Measurements from ENCODE around the gene FAM13B. TPM values are rescaled to one million over a fixed set of nuclear protein-coding genes. Genes with fewer than 3 reads are reported as not detected.
"Not testable (repeated sequence)": the region's sequence is repeated elsewhere in the genome, so short reads cannot be mapped to it uniquely, and the experiment has no call there.

FAM13B gene
- polyA plus RNA-seq, 2 donors = 5.0 to 6.3 TPM

DNA sequence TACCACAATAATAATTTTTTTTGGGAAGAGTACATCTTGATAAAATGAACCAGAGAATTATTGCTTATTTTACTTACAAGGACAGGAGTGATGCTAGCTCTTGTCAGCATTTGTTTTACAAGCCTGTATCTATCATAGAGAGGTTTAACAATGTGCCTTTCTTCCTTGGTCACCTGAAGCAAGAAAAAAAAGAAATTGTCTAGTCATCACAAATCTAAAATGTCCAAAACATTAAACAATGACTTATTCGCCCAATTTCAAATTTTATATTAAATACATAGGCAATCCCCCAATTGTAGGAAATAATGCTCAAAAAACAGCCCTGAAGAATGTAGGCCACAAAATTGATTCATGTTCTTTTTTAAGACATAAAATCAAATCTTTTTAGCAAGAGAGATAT is 87.1 kb downstream of the FAM13B start:
- 98% methylated on average over 1 of the region's 1 CpG for whole genome bisulfite sequencing, 2 donors
- no peak overlapping the region for H3K4me3 ChIP-seq (ENCODE audit: low read depth in 1 of 2, low read length in 2 of 2)
- no peaks in the 10 kb centered on the region for H3K4me1 ChIP-seq (ENCODE audit: control insufficient read depth in 2 of 2, insufficient read depth in 2 of 2, low read length in 1 of 2)
- no peak overlapping the region for H3K27ac ChIP-seq (ENCODE audit: low read depth in 2 of 2, low read length in 1 of 2)
- peaks cover 0 to 2% of the 10 kb centered on the region in 2 donors for H3K36me3 ChIP-seq (ENCODE audit: control insufficient read depth in 2 of 2, insufficient read depth in 2 of 2, low read length in 1 of 2)
- H3K9me3 ChIP-seq (ENCODE audit: control insufficient read depth in 2 of 2, insufficient read depth in 1 of 2, low read depth in 1 of 2, low read length in 1 of 2) = no peaks in the 10 kb centered on the region
- H3K27me3 ChIP-seq (ENCODE audit: control insufficient read depth in 1 of 2, insufficient read depth in 2 of 2, low read length in 2 of 2) = no peaks in the 10 kb centered on the region

DNA sequence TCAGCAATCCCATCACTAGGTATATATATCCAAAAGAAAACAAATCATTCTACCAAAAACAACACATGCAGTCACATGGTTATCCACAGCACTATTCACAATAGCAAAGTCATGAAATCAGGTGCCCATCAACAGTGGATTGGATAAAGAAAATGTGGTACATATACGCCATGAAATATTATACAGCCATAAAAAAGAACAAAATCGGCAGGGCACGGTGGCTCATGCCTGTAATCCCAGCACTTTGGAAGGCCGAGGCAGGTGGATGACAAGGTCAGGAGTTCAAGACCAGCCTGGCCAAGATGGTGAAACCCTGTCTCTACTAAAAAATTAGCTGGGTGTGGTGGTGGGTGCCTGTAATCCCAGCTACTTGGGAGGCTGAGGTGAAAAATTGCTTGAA is 88.6 kb downstream of the FAM13B start:
- H3K9me3 ChIP-seq (ENCODE audit: control insufficient read depth in 2 of 2, insufficient read depth in 1 of 2, low read depth in 1 of 2, low read length in 1 of 2); H3K4me1 ChIP-seq (ENCODE audit: control insufficient read depth in 2 of 2, insufficient read depth in 2 of 2, low read length in 1 of 2); H3K27me3 ChIP-seq (ENCODE audit: control insufficient read depth in 1 of 2, insufficient read depth in 2 of 2, low read length in 2 of 2); H3K36me3 ChIP-seq (ENCODE audit: control insufficient read depth in 2 of 2, insufficient read depth in 2 of 2, low read length in 1 of 2); H3K4me3 ChIP-seq (ENCODE audit: low read depth in 1 of 2, low read length in 2 of 2); H3K27ac ChIP-seq (ENCODE audit: low read depth in 2 of 2, low read length in 1 of 2): not testable (repeated sequence)
- 96 to 98% methylated on average over 4 of the region's 4 CpGs for WGBS, 2 donors

DNA sequence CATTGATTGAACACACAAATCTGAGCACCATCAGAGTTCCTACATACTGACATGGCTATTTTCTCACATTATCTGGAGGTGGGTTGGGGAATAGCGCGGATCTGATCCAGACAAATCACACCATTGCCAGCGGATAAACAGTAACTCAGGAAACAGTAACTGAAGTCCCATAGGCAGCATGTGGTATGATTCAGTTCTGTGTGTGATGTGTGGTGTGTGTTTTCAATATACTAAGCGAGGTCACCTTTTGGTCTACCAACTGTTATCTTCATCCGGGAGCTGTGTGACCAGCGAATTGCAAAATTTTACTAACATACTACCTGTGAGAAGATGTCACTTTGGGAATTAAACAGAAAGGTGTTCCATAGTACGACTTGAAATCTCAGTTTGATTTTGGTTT is 93.5 kb downstream of the FAM13B start:
- Histone ChIP-seq H3K4me3 (ENCODE audit: low read depth in 1 of 2, low read length in 2 of 2) (no peak overlapping the region), H3K36me3 (ENCODE audit: control insufficient read depth in 2 of 2, insufficient read depth in 2 of 2, low read length in 1 of 2) (peaks cover 5 to 8% of the 10 kb centered on the region in 2 donors), H3K4me1 (ENCODE audit: control insufficient read depth in 2 of 2, insufficient read depth in 2 of 2, low read length in 1 of 2) (no peaks in the 10 kb centered on the region), H3K9me3 (ENCODE audit: control insufficient read depth in 2 of 2, insufficient read depth in 1 of 2, low read depth in 1 of 2, low read length in 1 of 2) (no peaks in the 10 kb centered on the region), H3K27me3 (ENCODE audit: control insufficient read depth in 1 of 2, insufficient read depth in 2 of 2, low read length in 2 of 2) (no peaks in the 10 kb centered on the region), H3K27ac (ENCODE audit: low read depth in 2 of 2, low read length in 1 of 2) (no peak overlapping the region)
- 81 to 83% methylated on average over 7 of the region's 7 CpGs for WGBS, 2 donors

DNA sequence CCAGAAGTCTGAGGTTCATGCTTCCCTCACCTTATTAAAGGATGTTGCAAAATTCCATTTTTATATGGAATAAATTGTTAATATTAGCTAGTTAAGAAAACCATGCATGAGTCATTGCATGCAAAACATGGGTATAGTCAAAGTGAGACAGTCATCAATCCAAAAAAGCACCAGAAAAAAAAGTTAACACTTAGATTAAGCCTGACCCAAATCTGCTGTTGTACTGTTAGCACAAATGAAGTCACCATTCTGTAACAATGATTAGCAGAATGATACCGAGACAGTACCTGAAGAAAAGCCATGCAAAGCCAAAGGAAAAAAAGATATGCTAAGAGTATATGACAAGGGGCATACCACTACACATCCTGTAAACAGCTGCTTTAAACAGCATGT is 94.1 kb downstream of the FAM13B start:
- no peak overlapping the region for H3K4me3 ChIP-seq (ENCODE audit: low read depth in 1 of 2, low read length in 2 of 2)
- H3K36me3 ChIP-seq (ENCODE audit: control insufficient read depth in 2 of 2, insufficient read depth in 2 of 2, low read length in 1 of 2) = peaks cover 5 to 8% of the 10 kb centered on the region in 2 donors

DNA sequence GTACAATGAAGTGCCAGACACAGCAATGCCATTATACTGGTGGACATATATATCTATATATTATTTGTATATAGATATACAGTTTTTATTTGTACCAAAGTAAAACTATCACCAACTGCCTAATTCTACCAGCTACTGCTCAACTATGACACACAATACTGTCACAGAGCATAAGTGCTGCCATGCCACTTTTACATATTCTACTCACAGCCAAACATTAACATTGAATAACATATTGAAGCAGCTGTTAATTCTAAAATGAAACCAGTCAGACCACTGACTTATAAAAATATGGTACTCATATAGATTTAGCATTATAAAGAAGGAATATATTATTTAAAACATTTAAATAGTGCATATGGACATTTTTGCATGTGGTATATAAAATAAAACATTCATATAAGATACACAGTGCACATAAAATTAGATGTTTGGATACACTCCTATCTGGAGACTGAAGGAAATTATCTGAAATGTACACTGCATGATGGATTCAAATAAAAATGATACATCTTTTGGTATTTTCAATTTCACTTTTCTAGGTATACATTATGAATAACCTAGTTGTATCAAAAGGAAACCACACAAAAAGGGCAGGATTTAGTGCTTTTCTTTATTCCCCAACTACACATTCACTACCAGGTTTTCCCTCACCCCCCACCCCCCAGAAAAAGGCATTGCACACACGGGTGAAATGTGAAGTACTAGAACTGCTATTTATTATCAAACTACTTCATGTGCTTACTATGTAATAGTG is 94.7 kb downstream of the FAM13B start:
- WGBS, 2 donors = 59 to 71% methylated on average over 1 of the region's 1 CpG
- H3K27ac ChIP-seq (ENCODE audit: low read depth in 2 of 2, low read length in 1 of 2) = no peak overlapping the region
- H3K36me3 ChIP-seq (ENCODE audit: control insufficient read depth in 2 of 2, insufficient read depth in 2 of 2, low read length in 1 of 2) = peaks cover 5 to 8% of the 10 kb centered on the region in 2 donors

More for the DNA sequence above, 94.1 kb downstream of the FAM13B start:
- Histone ChIP-seq H3K9me3 (ENCODE audit: control insufficient read depth in 2 of 2, insufficient read depth in 1 of 2, low read depth in 1 of 2, low read length in 1 of 2) (no peaks in the 10 kb centered on the region), H3K27me3 (ENCODE audit: control insufficient read depth in 1 of 2, insufficient read depth in 2 of 2, low read length in 2 of 2) (no peaks in the 10 kb centered on the region), H3K27ac (ENCODE audit: low read depth in 2 of 2, low read length in 1 of 2) (no peak overlapping the region), H3K4me1 (ENCODE audit: control insufficient read depth in 2 of 2, insufficient read depth in 2 of 2, low read length in 1 of 2) (no peaks in the 10 kb centered on the region)
- 81 to 93% methylated on average over 1 of the region's 1 CpG for WGBS, 2 donors

DNA sequence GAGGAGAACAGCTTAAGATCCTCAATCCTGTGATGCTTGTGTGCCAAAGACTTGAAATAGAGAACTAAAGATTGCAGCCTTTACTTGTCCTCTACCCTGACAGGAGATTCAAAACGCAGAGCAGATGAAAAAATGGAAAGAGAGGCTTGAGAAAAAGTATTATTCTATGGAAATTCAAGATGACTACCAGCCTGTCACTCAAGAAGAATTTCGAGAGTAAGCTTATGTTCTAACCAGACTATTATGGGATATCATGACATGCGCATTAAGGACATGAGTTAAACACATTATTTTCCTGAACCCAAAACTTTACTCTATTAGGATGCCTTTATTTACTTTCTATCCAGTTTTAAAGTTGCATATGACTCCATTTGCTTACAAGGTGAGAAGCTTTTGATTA is 97.2 kb downstream of the FAM13B start:
- no peaks in the 10 kb centered on the region for H3K4me1 ChIP-seq (ENCODE audit: control insufficient read depth in 2 of 2, insufficient read depth in 2 of 2, low read length in 1 of 2)
- 82 to 88% methylated on average over 3 of the region's 3 CpGs for WGBS, 2 donors
- no peak overlapping the region for H3K27ac ChIP-seq (ENCODE audit: low read depth in 2 of 2, low read length in 1 of 2)
- H3K4me3 ChIP-seq (ENCODE audit: low read depth in 1 of 2, low read length in 2 of 2) = no peak overlapping the region
- no peaks in the 10 kb centered on the region for H3K27me3 ChIP-seq (ENCODE audit: control insufficient read depth in 1 of 2, insufficient read depth in 2 of 2, low read length in 2 of 2)
- H3K36me3 ChIP-seq (ENCODE audit: control insufficient read depth in 2 of 2, insufficient read depth in 2 of 2, low read length in 1 of 2) = peaks cover 3 to 8% of the 10 kb centered on the region in 2 donors
- no peaks in the 10 kb centered on the region for H3K9me3 ChIP-seq (ENCODE audit: control insufficient read depth in 2 of 2, insufficient read depth in 1 of 2, low read depth in 1 of 2, low read length in 1 of 2)

More for the DNA sequence above, 94.7 kb downstream of the FAM13B start:
- H3K4me3 ChIP-seq (ENCODE audit: low read depth in 1 of 2, low read length in 2 of 2) = no peak overlapping the region
- H3K27me3 ChIP-seq (ENCODE audit: control insufficient read depth in 1 of 2, insufficient read depth in 2 of 2, low read length in 2 of 2) = no peaks in the 10 kb centered on the region
- H3K9me3 ChIP-seq (ENCODE audit: control insufficient read depth in 2 of 2, insufficient read depth in 1 of 2, low read depth in 1 of 2, low read length in 1 of 2) = no peaks in the 10 kb centered on the region
- no peaks in the 10 kb centered on the region for H3K4me1 ChIP-seq (ENCODE audit: control insufficient read depth in 2 of 2, insufficient read depth in 2 of 2, low read length in 1 of 2)

DNA sequence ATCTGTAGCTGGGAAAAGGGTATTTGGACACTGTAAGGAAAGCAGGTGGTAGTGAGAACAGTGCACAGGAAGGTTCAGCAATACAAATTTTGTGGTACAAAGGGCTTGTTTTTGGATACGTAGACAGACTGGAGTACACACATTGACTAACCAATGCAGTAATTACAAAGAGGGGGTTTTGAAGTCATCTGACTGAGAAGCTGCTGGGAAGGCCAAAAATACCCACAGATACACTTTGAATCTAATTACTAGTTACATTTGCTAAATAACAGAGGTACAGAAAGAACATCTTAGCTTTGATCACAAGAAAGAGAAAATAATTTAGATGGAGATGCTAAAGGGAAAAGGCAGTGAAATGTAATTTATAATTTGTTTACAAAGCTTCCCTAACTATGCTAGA is 97.7 kb downstream of the FAM13B start:
- Histone ChIP-seq H3K4me1 (ENCODE audit: control insufficient read depth in 2 of 2, insufficient read depth in 2 of 2, low read length in 1 of 2) (no peaks in the 10 kb centered on the region), H3K4me3 (ENCODE audit: low read depth in 1 of 2, low read length in 2 of 2) (no peak overlapping the region), H3K27ac (ENCODE audit: low read depth in 2 of 2, low read length in 1 of 2) (no peak overlapping the region), H3K36me3 (ENCODE audit: control insufficient read depth in 2 of 2, insufficient read depth in 2 of 2, low read length in 1 of 2) (peaks cover 3 to 8% of the 10 kb centered on the region in 2 donors), H3K9me3 (ENCODE audit: control insufficient read depth in 2 of 2, insufficient read depth in 1 of 2, low read depth in 1 of 2, low read length in 1 of 2) (no peaks in the 10 kb centered on the region), H3K27me3 (ENCODE audit: control insufficient read depth in 1 of 2, insufficient read depth in 2 of 2, low read length in 2 of 2) (no peaks in the 10 kb centered on the region)
- 84 to 92% methylated on average over 1 of the region's 1 CpG for WGBS, 2 donors

DNA sequence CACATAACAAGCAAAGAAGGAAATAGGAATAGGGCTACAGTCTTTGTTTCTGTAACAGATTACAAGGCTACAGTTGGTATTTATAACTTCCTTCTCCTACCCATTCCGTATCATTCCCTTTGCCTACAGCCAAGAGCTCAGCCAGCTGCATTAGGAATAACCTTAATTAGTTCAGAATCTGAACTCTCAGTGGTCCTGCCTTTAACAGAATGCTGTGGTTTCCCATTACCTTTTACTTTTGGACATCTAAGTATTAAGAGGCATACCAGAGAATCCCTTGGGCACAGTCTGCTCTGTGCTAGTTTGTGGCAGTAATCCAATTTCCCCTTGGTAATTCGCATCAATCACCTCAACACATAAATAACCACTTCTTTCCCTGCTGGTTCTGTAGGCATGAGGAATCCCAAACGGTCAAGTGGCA is 99.4 kb downstream of the FAM13B start:
- H3K9me3 ChIP-seq (ENCODE audit: control insufficient read depth in 2 of 2, insufficient read depth in 1 of 2, low read depth in 1 of 2, low read length in 1 of 2) = no peaks in the 10 kb centered on the region
- no peaks in the 10 kb centered on the region for H3K4me1 ChIP-seq (ENCODE audit: control insufficient read depth in 2 of 2, insufficient read depth in 2 of 2, low read length in 1 of 2)
- 44% methylated on average over 3 of the region's 3 CpGs for WGBS, 2 donors
- H3K27me3 ChIP-seq (ENCODE audit: control insufficient read depth in 1 of 2, insufficient read depth in 2 of 2, low read length in 2 of 2) = no peaks in the 10 kb centered on the region
- no peak overlapping the region for H3K27ac ChIP-seq (ENCODE audit: low read depth in 2 of 2, low read length in 1 of 2)
- H3K4me3 ChIP-seq (ENCODE audit: low read depth in 1 of 2, low read length in 2 of 2) = no peak overlapping the region
- H3K36me3 ChIP-seq (ENCODE audit: control insufficient read depth in 2 of 2, insufficient read depth in 2 of 2, low read length in 1 of 2) = no peaks in the 10 kb centered on the region

DNA sequence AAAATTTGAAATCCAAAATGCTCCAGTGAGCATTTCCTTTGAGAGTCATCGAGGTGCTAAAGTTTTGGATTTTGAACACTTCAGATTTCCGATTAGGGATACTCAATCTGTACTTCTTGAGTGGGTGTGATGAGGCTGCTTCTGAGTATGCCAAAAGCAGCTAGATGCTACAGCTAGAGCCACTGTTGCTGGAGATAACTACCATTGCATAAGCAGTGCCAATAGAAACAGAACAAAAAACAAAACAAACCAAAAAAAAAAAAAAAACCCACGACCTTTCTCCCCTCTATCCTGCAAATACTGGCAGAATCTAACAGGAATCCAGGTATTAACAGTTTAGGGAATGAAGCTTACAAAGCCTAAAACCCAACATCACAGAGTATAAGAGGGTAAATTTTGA is 100.1 kb downstream of the FAM13B start:
- no peaks in the 10 kb centered on the region for H3K27me3 ChIP-seq (ENCODE audit: control insufficient read depth in 1 of 2, insufficient read depth in 2 of 2, low read length in 2 of 2)
- no peaks in the 10 kb centered on the region for H3K9me3 ChIP-seq (ENCODE audit: control insufficient read depth in 2 of 2, insufficient read depth in 1 of 2, low read depth in 1 of 2, low read length in 1 of 2)
- 67 to 69% methylated on average over 3 of the region's 3 CpGs for WGBS, 2 donors
- no peak overlapping the region for H3K27ac ChIP-seq (ENCODE audit: low read depth in 2 of 2, low read length in 1 of 2)
- H3K4me3 ChIP-seq (ENCODE audit: low read depth in 1 of 2, low read length in 2 of 2) = no peak overlapping the region
- H3K36me3 ChIP-seq (ENCODE audit: control insufficient read depth in 2 of 2, insufficient read depth in 2 of 2, low read length in 1 of 2) = no peaks in the 10 kb centered on the region
- no peaks in the 10 kb centered on the region for H3K4me1 ChIP-seq (ENCODE audit: control insufficient read depth in 2 of 2, insufficient read depth in 2 of 2, low read length in 1 of 2)

DNA sequence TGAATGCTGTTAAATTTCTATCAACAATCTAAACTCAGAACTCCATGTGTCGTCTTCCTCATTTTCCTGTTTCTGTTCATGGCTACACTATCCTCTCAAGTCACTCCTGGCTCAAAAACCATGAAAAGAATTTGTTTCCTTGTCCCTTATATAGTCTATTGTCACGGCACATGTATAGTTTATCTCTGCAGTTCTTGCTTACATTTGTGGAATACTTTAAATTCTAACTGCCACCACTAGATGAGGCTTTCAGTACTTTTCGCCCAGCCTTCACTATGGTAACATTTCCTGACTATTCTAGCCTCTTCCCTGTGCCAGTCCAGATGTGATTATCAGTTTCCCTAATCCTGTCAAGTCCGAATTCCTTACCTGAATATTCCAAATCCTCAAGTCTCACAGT is 109.0 kb downstream of the FAM13B start:
- WGBS, 2 donors = 52 to 53% methylated on average over 4 of the region's 4 CpGs
- H3K27me3 ChIP-seq (ENCODE audit: control insufficient read depth in 1 of 2, insufficient read depth in 2 of 2, low read length in 2 of 2) = no peaks in the 10 kb centered on the region
- no peak overlapping the region for H3K27ac ChIP-seq (ENCODE audit: low read depth in 2 of 2, low read length in 1 of 2)
- H3K4me3 ChIP-seq (ENCODE audit: low read depth in 1 of 2, low read length in 2 of 2) = no peak overlapping the region
- no peaks in the 10 kb centered on the region for H3K4me1 ChIP-seq (ENCODE audit: control insufficient read depth in 2 of 2, insufficient read depth in 2 of 2, low read length in 1 of 2)
- H3K36me3 ChIP-seq (ENCODE audit: control insufficient read depth in 2 of 2, insufficient read depth in 2 of 2, low read length in 1 of 2) = no peaks in the 10 kb centered on the region
- no peaks in the 10 kb centered on the region for H3K9me3 ChIP-seq (ENCODE audit: control insufficient read depth in 2 of 2, insufficient read depth in 1 of 2, low read depth in 1 of 2, low read length in 1 of 2)
